Measurements from ENCODE around the gene RANBP10. TPM values are rescaled to one million over a fixed set of nuclear protein-coding genes. Genes with fewer than 3 reads are reported as not detected.

Gene RANBP10
- total RNA-seq, 4 donors from 2014 or later, result 6.4 to 12.9 (median 10.8) TPM

DNA sequence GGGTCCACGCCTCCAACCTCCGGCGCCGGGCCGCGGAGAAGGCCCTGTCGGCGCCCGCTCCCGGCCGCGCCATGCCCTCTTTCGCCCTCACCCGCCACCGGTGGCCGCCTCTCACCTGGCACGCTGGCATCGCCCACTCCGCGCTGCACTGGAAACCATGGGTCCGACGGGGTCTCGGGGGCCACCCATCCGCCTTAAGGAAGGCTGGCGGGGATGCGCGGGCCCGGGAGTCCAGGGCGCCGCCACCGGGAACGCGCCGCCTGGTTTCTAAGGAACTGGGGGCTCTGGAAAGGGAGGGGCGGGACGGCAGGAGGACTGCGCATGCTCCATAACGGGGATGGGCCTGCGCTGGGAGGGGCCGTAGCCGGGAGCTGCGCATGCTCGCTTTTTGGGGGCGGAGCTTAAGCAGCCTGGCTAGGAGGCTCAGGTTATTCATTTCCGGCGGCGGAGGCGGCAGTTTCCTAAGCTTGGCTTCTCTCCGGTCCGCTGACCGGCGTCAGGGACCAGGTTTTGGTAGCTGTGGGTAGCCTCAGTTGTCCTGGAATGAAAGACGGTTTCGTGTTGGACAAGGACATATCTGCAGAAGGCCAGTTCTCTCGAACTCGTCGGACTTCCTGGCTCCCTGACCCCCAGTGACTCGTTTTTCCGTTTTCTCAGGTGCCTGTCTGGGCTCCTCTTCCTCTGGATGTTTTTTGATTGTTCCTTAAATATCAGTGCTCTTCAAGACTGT, 87.1 kb downstream of the RANBP10 start, which contains the start of gene GFOD2:
Gene GFOD2 (minus strand): TSS at position 269 of the 730 bp plus-strand sequence. CDS start 33,601 bp downstream, outside the sequence.
- peak within 1 kb of the TSS; percentile 70 to 96 (median 82) for H3K4me3 ChIP-seq
- TF ChIP-seq POLR2A (IDR thresholded peaks at IDR 0.05) (peak in 2 of 4 donors; percentile 72 to 86), CTCF (IDR thresholded peaks at IDR 0.05) (peak in 2 of 6 experiments; percentile 12 to 30)
- H3K27me3 ChIP-seq, result no peaks in the 10 kb centered on the region
- H3K4me1 ChIP-seq, result peaks cover 8 to 47% (median 15%) of the 10 kb centered on the region in 3 donors
- no peaks in the 10 kb centered on the region for H3K9me3 ChIP-seq
- H3K36me3 ChIP-seq, result peaks cover 0 to 17% (median 0%) of the 10 kb centered on the region in 3 donors
- H3K27ac ChIP-seq, result peak within 1 kb of the TSS; percentile 74 to 90 (median 88)
- intact Hi-C loops (cut with DNase I), result no loop called here
- WGBS, 2 donors, result 0% methylated on average over 14 to 29 of the region's 59 CpGs
- peak; percentile 72 for DNase-seq

- Histone ChIP-seq H3K4me1 (peaks cover 8 to 53% (median 15%) of the 10 kb centered on the region in 3 donors), H3K4me3 (peak overlapping the region; percentile 70 to 96 (median 82)), H3K36me3 (peaks cover 0 to 13% (median 0%) of the 10 kb centered on the region in 3 donors), H3K27me3 (no peaks in the 10 kb centered on the region), H3K9me3 (no peaks in the 10 kb centered on the region), H3K27ac (peak overlapping the region; percentile 74 to 90 (median 88))
- DNase-seq, result no peak
- TF ChIP-seq POLR2A (IDR thresholded peaks at IDR 0.05) (no peak), CTCF (IDR thresholded peaks at IDR 0.05) (no peak)
- WGBS, 2 donors, result 0% methylated on average over 7 to 8 of the region's 14 CpGs
- intact Hi-C loops (cut with DNase I), result no loop called here
Observed at GRCh38 chr16:67718668-67719047, 87.7 kb downstream of the RANBP10 start.

DNA sequence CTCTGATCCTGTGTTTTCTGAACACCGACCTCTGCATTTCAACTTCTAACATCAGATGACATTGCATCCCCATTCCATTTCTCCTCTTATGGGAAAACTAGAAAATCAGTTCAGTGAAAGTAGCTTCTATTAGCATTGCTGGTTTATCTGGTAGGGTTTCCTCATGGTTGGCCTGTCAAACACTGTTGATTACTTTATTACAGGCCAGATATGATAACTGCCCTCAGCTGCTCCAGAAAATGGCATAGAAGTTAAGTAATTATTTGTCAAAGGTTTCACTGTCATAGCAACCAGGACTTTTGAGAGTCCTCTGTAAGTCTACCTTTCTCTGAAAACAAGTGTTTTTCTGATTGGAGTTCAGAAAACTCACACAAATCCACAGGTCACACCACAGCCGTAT, 90.3 kb downstream of the RANBP10 start:
- no peaks in the 10 kb centered on the region for H3K27me3 ChIP-seq
- H3K27ac ChIP-seq, result no peak overlapping the region
- H3K36me3 ChIP-seq, result peaks cover 0 to 9% (median 0%) of the 10 kb centered on the region in 3 donors
- H3K4me1 ChIP-seq, result peaks cover 8 to 60% (median 15%) of the 10 kb centered on the region in 3 donors
- intact Hi-C loops (cut with DNase I), result no loop called here
- WGBS, 2 donors, result 97 to 98% methylated on average over 2 of the region's 2 CpGs
- no peak for DNase-seq
- no peak for TF ChIP-seq CTCF (IDR thresholded peaks at IDR 0.05)
- TF ChIP-seq POLR2A (IDR thresholded peaks at IDR 0.05), result no peak
- no peak overlapping the region for H3K4me3 ChIP-seq
- H3K9me3 ChIP-seq, result no peaks in the 10 kb centered on the region

- peaks cover 7 to 51% (median 8%) of the 10 kb centered on the region in 3 donors for H3K4me1 ChIP-seq
- no peaks in the 10 kb centered on the region for H3K27me3 ChIP-seq
- H3K36me3 ChIP-seq, result peaks cover 0 to 18% (median 0%) of the 10 kb centered on the region in 3 donors
- no peak overlapping the region for H3K4me3 ChIP-seq
- H3K9me3 ChIP-seq, result no peaks in the 10 kb centered on the region
- H3K27ac ChIP-seq, result no peak overlapping the region
- intact Hi-C loops (cut with DNase I), result no loop called here
- 75 to 92% methylated on average over 1 of the region's 1 CpG for WGBS, 2 donors
- TF ChIP-seq POLR2A (IDR thresholded peaks at IDR 0.05), result no peak
- TF ChIP-seq CTCF (IDR thresholded peaks at IDR 0.05), result no peak
- no peak for DNase-seq
Observed at GRCh38 chr16:67714522-67714921, 91.8 kb downstream of the RANBP10 start.

DNA sequence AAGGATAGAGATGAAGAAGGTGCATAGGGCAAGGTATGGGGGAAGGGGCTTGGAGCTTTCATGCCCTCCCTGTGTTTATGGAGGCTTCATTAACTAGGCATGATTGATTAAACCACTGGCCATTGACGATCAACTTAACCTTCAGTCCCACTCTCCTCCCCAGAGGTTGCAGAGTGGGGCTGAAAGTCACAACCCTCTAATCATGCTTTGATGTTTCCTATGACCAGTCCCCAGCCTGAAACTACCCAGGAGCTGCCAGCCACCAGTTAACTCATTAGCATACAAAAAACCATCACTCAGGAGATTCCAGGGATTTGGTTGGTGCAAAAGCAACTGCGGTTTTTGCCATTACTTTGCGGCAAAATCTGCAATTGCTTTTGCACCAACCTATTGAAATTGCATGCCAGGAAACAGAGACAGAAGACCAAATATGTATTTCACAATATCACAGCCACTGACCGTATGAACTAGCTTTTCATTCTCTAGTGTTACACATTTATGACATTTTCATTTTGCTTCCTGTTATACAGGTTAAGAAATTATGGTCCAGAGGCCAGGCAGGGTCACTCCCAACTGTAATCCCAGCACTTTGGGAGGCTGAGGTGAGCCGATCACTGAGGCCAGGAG, 92.6 kb downstream of the RANBP10 start:
- H3K4me1 ChIP-seq, result peaks cover 8 to 54% (median 10%) of the 10 kb centered on the region in 3 donors
- no peaks in the 10 kb centered on the region for H3K27me3 ChIP-seq
- WGBS, 2 donors, result 65 to 85% methylated on average over 5 of the region's 5 CpGs
- no peaks in the 10 kb centered on the region for H3K9me3 ChIP-seq
- TF ChIP-seq CTCF (IDR thresholded peaks at IDR 0.05) (no peak), POLR2A (IDR thresholded peaks at IDR 0.05) (no peak)
- intact Hi-C loops (cut with DNase I), result no loop called here
- DNase-seq, result no peak
- H3K27ac ChIP-seq, result peak overlapping the region in 1 of 4 donors; percentile 42
- peaks cover 0 to 18% (median 0%) of the 10 kb centered on the region in 3 donors for H3K36me3 ChIP-seq
- H3K4me3 ChIP-seq, result no peak overlapping the region

All from esophagus squamous epithelium (tissue), 5 donors.